ENCODE measurements around the gene OST4. TPM values are rescaled to one million over a fixed set of nuclear protein-coding genes. Genes with fewer than 3 reads are reported as not detected.
A peak's percentile ranks its signal among the peaks of the same experiment; 100 is the strongest.
"Not testable (repeated sequence)": the region's sequence is repeated elsewhere in the genome, so short reads cannot be mapped to it uniquely, and the experiment has no call there.

The OST4 gene
- total and polyA plus RNA-seq, 2 donors: 388 to 516 TPM

DNA sequence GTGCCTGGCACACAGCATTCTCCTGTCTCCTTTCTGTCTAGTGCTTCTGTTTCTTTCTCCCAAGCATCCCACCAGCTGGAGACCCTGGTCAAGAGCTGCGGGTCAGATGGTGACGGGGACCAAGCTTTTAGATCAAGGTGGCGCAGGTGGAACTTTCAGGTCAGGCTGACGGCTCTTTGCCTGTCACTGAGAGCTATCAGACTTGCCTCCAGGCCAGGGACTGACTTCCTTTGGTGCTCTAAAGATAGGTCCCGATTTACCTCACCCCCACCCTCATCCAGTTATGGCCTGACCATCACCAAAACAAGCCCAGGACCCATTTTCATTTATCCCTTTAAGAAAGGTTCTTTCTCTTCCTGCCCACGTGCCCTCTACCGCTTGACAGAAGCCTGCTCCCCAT lies 5.8 kb upstream of the OST4 start:
- 67% methylated on average over 7 of the region's 7 CpGs for WGBS
- H3K27ac ChIP-seq (ENCODE audit: low read depth in 1 of 2, low read length in 1 of 2): no peak overlapping the region
- peak in 1 of 9 donors; percentile 39 for DNase-seq (ENCODE audit: low read depth in 6 of 9, low spot score in 9 of 9)

DNA sequence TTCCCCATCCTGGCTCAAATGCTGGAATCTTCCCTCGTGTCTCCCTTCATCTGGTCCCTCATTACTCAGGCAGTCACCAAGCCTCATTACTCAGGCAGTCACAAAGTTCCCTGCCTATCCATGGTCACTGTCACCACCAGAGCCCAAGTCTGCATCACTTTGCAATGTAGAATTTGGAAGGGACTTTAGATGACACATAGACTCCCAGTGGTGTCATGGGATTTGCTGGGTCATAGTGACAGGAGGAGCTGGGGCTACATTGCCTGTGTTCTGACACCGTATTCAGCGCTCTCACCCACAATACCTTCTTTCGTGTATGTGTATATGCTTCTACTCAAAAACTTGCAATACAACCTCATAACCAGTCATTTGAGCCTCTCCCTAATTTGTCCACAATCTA lies 4.9 kb upstream of the OST4 start:
- 98% methylated on average over 4 of the region's 4 CpGs for WGBS
- Histone ChIP-seq H3K36me3 (ENCODE audit: control insufficient read depth in 2 of 2, insufficient read depth in 2 of 2, low read length in 1 of 2) (no peaks in the 10 kb centered on the region), H3K4me1 (ENCODE audit: control insufficient read depth in 2 of 2, insufficient read depth in 2 of 2, low read length in 2 of 2) (peaks cover 11 to 83% of the 10 kb centered on the region in 2 donors), H3K27me3 (ENCODE audit: control insufficient read depth in 2 of 2, insufficient read depth in 1 of 2, low read length in 1 of 2) (peaks cover 0 to 10% of the 10 kb centered on the region in 2 donors), H3K27ac (ENCODE audit: low read depth in 1 of 2, low read length in 1 of 2) (no peak overlapping the region), H3K9me3 (ENCODE audit: control insufficient read depth in 2 of 2, insufficient read depth in 1 of 2, low read length in 1 of 2) (no peaks in the 10 kb centered on the region), H3K4me3 (ENCODE audit: low read length in 2 of 2) (no peak overlapping the region)
- no peak for DNase-seq (ENCODE audit: low read depth in 6 of 9, low spot score in 9 of 9)

More for the DNA sequence above, 5.8 kb upstream of the OST4 start:
- no peak overlapping the region for H3K4me3 ChIP-seq (ENCODE audit: low read length in 2 of 2)
- H3K36me3 ChIP-seq (ENCODE audit: control insufficient read depth in 2 of 2, insufficient read depth in 2 of 2, low read length in 1 of 2): no peaks in the 10 kb centered on the region
- peaks cover 20 to 87% of the 10 kb centered on the region in 2 donors for H3K4me1 ChIP-seq (ENCODE audit: control insufficient read depth in 2 of 2, insufficient read depth in 2 of 2, low read length in 2 of 2)
- H3K27me3 ChIP-seq (ENCODE audit: control insufficient read depth in 2 of 2, insufficient read depth in 1 of 2, low read length in 1 of 2): peaks cover 0 to 10% of the 10 kb centered on the region in 2 donors
- H3K9me3 ChIP-seq (ENCODE audit: control insufficient read depth in 2 of 2, insufficient read depth in 1 of 2, low read length in 1 of 2): no peaks in the 10 kb centered on the region

DNA sequence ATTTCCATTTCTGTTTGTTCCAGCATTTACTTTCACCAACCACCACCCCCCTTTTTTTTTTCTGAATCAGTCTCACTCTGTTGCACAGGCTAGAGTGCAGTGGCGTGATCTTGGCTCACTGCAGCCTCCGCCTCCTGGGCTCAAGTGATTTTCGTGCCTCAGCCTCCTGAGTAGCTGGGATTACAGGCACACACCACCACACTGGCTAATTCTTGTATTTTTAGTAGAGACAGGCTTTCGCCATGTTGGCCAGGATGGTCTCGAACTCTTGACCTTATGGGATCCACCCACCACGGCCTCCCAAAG lies 4.1 kb upstream of the OST4 start:
- WGBS: 59% methylated on average over 6 of the region's 6 CpGs
- not testable (repeated sequence) for H3K4me3 ChIP-seq (ENCODE audit: low read length in 2 of 2); H3K27me3 ChIP-seq (ENCODE audit: control insufficient read depth in 2 of 2, insufficient read depth in 1 of 2, low read length in 1 of 2); DNase-seq (ENCODE audit: low read depth in 6 of 9, low spot score in 9 of 9); H3K36me3 ChIP-seq (ENCODE audit: control insufficient read depth in 2 of 2, insufficient read depth in 2 of 2, low read length in 1 of 2); H3K9me3 ChIP-seq (ENCODE audit: control insufficient read depth in 2 of 2, insufficient read depth in 1 of 2, low read length in 1 of 2)
- Histone ChIP-seq H3K4me1 (ENCODE audit: control insufficient read depth in 2 of 2, insufficient read depth in 2 of 2, low read length in 2 of 2) (peaks cover 14 to 81% of the 10 kb centered on the region in 2 donors), H3K27ac (ENCODE audit: low read depth in 1 of 2, low read length in 1 of 2) (peak overlapping the region; percentile 61 to 82)

DNA sequence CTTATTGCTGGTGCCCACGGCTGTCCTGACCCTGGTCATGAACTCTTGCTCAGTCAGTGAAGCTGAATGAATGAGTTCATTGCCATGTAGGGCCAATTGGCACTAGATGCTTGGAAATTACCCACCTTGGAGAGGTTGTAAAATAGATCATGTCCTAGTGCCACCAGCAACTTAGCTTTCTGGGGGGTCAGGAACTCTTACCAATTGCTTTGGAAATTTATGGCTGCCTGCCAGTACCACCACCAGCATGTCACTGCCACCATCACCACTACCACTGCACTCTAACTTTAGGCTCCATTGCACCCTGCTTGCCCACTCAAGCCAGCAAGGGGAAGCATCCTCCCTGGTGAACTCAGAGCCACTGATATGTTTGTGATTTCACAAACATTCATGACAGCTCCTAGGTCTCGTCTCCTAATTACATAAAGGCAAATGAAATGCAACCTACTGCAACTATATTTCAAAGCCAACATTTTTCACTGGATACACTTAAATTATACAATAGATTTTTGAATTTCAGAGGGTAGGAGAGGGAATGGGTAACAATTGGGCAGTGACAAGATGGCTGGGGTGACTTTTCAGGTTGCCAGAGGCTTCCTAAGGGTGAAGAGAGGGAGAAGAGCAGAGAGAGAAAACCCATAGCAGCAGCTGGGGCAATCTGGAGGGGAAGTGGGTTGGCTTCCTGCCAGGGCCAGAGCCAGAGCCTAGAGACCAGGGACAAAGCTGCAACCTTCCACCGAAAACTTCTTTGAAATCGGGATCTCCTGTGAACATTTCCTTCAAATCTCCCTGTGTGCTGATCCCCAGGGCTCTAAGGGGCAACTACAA lies 3.5 kb upstream of the OST4 start:
- Histone ChIP-seq H3K27ac (ENCODE audit: low read depth in 1 of 2, low read length in 1 of 2) (peak overlapping the region; percentile 61 to 82), H3K27me3 (ENCODE audit: control insufficient read depth in 2 of 2, insufficient read depth in 1 of 2, low read length in 1 of 2) (peaks cover 0 to 10% of the 10 kb centered on the region in 2 donors), H3K4me3 (ENCODE audit: low read length in 2 of 2) (no peak overlapping the region), H3K4me1 (ENCODE audit: control insufficient read depth in 2 of 2, insufficient read depth in 2 of 2, low read length in 2 of 2) (peaks cover 20 to 81% of the 10 kb centered on the region in 2 donors), H3K36me3 (ENCODE audit: control insufficient read depth in 2 of 2, insufficient read depth in 2 of 2, low read length in 1 of 2) (peaks cover 0 to 2% of the 10 kb centered on the region in 2 donors), H3K9me3 (ENCODE audit: control insufficient read depth in 2 of 2, insufficient read depth in 1 of 2, low read length in 1 of 2) (no peaks in the 10 kb centered on the region)
- peak in 4 of 9 donors; percentile 30 to 82 (median 60) for DNase-seq (ENCODE audit: low read depth in 6 of 9, low spot score in 9 of 9)
- WGBS: 41% methylated on average over 4 of the region's 4 CpGs

DNA sequence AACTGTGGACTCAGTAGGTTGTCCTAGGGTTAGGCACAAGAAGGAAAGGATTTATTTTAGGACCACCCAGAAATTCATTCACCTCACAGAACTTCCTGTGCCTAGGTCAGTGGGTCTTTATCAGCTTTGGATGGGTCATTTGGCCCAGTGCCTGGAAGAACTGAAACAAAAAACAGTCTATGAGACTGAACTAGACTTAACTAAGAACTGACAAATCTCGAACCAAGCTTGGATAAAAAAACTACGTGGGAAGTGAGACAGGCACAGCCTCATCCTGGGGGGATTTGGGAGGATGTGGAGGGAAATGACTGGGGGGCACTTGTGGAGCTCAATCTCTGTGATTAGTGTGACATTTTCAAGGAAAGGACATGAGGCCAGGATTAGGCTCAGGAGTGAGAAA lies 2.3 kb upstream of the OST4 start:
- Histone ChIP-seq H3K4me1 (ENCODE audit: control insufficient read depth in 2 of 2, insufficient read depth in 2 of 2, low read length in 2 of 2) (peaks cover 22 to 73% of the 10 kb centered on the region in 2 donors), H3K9me3 (ENCODE audit: control insufficient read depth in 2 of 2, insufficient read depth in 1 of 2, low read length in 1 of 2) (no peaks in the 10 kb centered on the region), H3K27me3 (ENCODE audit: control insufficient read depth in 2 of 2, insufficient read depth in 1 of 2, low read length in 1 of 2) (peaks cover 0 to 4% of the 10 kb centered on the region in 2 donors), H3K4me3 (ENCODE audit: low read length in 2 of 2) (no peak overlapping the region), H3K27ac (ENCODE audit: low read depth in 1 of 2, low read length in 1 of 2) (peak overlapping the region; percentile 10 to 15), H3K36me3 (ENCODE audit: control insufficient read depth in 2 of 2, insufficient read depth in 2 of 2, low read length in 1 of 2) (peaks cover 8 to 13% of the 10 kb centered on the region in 2 donors)
- WGBS: 85% methylated on average over 2 of the region's 2 CpGs
- no peak for DNase-seq (ENCODE audit: low read depth in 6 of 9, low spot score in 9 of 9)

DNA sequence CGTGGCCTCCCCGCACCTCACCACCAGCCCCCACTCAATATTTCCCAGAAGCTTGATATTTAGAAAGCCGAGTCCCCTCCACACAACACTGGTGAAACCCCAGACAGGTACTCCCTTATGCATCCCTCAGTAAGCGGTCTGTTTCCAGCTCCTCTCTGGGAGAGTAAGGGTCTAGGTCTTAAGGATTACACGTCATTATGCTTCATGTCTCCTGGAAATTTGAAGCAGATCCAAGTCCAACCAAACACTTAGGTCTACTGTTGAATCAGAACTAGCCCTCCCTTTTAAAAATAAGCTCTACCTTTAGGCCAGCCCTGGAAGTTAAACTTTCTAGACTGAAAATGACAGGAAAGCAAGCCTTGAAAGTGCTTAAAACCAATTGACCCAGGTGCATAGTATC lies 1.5 kb upstream of the OST4 start:
- WGBS: 90% methylated on average over 5 of the region's 5 CpGs
- peak overlapping the region; percentile 46 to 87 for H3K27ac ChIP-seq (ENCODE audit: low read depth in 1 of 2, low read length in 1 of 2)
- peaks cover 22 to 65% of the 10 kb centered on the region in 2 donors for H3K4me1 ChIP-seq (ENCODE audit: control insufficient read depth in 2 of 2, insufficient read depth in 2 of 2, low read length in 2 of 2)
- no peak for DNase-seq (ENCODE audit: low read depth in 6 of 9, low spot score in 9 of 9)
- peaks cover 16 to 22% of the 10 kb centered on the region in 2 donors for H3K36me3 ChIP-seq (ENCODE audit: control insufficient read depth in 2 of 2, insufficient read depth in 2 of 2, low read length in 1 of 2)
- no peaks in the 10 kb centered on the region for H3K27me3 ChIP-seq (ENCODE audit: control insufficient read depth in 2 of 2, insufficient read depth in 1 of 2, low read length in 1 of 2)
- H3K9me3 ChIP-seq (ENCODE audit: control insufficient read depth in 2 of 2, insufficient read depth in 1 of 2, low read length in 1 of 2): no peaks in the 10 kb centered on the region
- H3K4me3 ChIP-seq (ENCODE audit: low read length in 2 of 2): no peak overlapping the region

DNA sequence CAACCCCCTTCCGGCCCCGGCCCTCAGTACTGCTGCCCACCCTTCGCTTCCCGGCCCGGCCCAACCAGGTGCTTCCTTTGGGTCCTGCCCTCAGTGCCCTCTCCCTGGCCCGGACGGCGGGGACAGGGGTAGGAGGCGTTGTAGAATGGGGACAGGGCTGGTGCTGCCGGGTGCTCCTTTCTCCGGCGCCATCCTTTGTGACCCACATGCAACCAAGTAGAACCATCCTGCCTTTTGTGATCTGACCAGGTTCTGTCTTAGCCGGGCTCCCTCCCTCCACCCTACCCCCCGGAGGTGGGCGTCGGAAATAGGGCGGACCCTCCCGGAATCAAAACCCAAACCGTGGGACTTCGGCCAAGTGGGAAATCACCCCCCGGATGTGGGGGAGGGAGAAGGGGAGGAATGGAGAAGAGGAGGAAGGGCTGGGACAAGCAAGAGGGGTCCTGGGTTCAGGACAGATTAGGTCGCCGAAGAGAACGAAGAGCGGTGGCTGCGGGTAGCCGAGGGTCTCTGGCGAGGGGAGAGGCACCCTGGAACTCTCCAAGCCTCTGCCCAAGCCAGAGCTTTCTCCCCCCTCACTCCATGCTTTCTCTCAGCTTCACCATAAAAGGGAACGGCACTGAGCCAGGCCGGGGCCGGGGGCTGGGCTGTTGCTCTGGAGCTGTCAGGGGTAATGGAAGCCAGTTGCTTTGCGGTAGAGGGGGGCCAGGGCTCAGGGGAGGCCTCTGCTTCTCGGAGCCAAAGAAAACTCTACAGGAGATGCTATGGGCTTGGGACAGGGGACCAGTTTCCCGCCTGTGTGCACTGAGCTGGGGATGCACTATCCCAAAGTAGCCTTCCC lies 756 bp upstream of the OST4 start:
- H3K4me3 ChIP-seq (ENCODE audit: low read length in 2 of 2): peak overlapping the region; percentile 75 to 83
- H3K36me3 ChIP-seq (ENCODE audit: control insufficient read depth in 2 of 2, insufficient read depth in 2 of 2, low read length in 1 of 2): peaks cover 23 to 29% of the 10 kb centered on the region in 2 donors
- peak overlapping the region; percentile 87 to 88 for H3K27ac ChIP-seq (ENCODE audit: low read depth in 1 of 2, low read length in 1 of 2)
- DNase-seq (ENCODE audit: low read depth in 6 of 9, low spot score in 9 of 9): peak in 3 of 9 donors; percentile 27 to 56 (median 37)
- no peaks in the 10 kb centered on the region for H3K9me3 ChIP-seq (ENCODE audit: control insufficient read depth in 2 of 2, insufficient read depth in 1 of 2, low read length in 1 of 2)
- H3K4me1 ChIP-seq (ENCODE audit: control insufficient read depth in 2 of 2, insufficient read depth in 2 of 2, low read length in 2 of 2): peaks cover 22 to 58% of the 10 kb centered on the region in 2 donors
- no peaks in the 10 kb centered on the region for H3K27me3 ChIP-seq (ENCODE audit: control insufficient read depth in 2 of 2, insufficient read depth in 1 of 2, low read length in 1 of 2)
- WGBS: 6% methylated on average over 34 of the region's 34 CpGs

DNA sequence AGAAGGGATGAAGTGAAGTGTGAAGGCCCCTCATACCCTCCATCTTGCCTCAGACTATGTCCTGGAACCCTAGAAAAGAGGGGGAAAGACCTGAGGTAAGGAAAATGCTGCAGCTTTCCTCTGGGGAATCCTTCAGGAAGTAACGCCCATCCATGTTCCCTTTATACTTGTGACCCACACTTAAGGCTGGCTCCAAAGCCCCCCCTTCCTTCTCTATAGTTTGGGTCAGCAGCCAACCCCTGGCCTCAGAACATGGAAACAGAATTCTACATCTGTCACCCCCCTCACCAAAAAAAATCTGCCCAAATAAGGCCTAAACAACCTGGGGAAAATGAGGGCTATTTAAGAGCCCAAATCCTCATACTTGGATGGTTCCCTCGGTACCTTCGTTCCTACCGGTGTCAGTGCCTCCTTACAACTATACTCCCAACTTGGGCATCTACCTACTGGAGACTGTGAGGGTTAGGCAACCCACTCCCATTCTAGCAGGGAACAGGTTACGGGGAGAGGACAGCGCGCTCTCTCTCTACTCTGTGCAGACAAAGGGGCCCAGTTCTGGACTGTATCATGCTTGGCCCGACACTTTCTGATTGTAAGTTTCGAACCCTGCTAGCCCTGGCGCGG lies 689 bp downstream of the OST4 start:
- no peaks in the 10 kb centered on the region for H3K9me3 ChIP-seq (ENCODE audit: control insufficient read depth in 2 of 2, insufficient read depth in 1 of 2, low read length in 1 of 2)
- no peak for DNase-seq (ENCODE audit: low read depth in 6 of 9, low spot score in 9 of 9)
- H3K36me3 ChIP-seq (ENCODE audit: control insufficient read depth in 2 of 2, insufficient read depth in 2 of 2, low read length in 1 of 2): peaks cover 33% of the 10 kb centered on the region in 2 donors
- H3K27me3 ChIP-seq (ENCODE audit: control insufficient read depth in 2 of 2, insufficient read depth in 1 of 2, low read length in 1 of 2): no peaks in the 10 kb centered on the region
- 9% methylated on average over 11 of the region's 11 CpGs for WGBS
- H3K4me1 ChIP-seq (ENCODE audit: control insufficient read depth in 2 of 2, insufficient read depth in 2 of 2, low read length in 2 of 2): peaks cover 20 to 49% of the 10 kb centered on the region in 2 donors
- H3K4me3 ChIP-seq (ENCODE audit: low read length in 2 of 2): peak overlapping the region; percentile 75 to 96
- peak overlapping the region; percentile 85 to 88 for H3K27ac ChIP-seq (ENCODE audit: low read depth in 1 of 2, low read length in 1 of 2)
